HepG2 (cell line): ENCODE data around the gene GCLM. TPM values are rescaled to one million over a fixed set of nuclear protein-coding genes. Genes with fewer than 3 reads are reported as not detected.

Source experiments
- BRF2 ChIP-seq: sonication (generic); formaldehyde crosslinking; IDR thresholded peaks from 2 replicates; pipeline ENCODE4 v1.8.1; 2022; ENCODE audit warnings: mild to moderate bottlenecking, missing genetic modification reagents
- CCAR2 ChIP-seq: fragments of 200-400 bp; formaldehyde crosslinking; optimal IDR thresholded peaks from 2 replicates; pipeline ENCODE3; 2018; ENCODE audit warnings: low read depth, mild to moderate bottlenecking, low read length, moderate library complexity
- CSRNP2 ChIP-seq: sonication (generic); formaldehyde crosslinking; conservative IDR thresholded peaks from 2 replicates; pipeline ENCODE4 v1.8.0; 2022; ENCODE audit warnings: low read depth, missing genetic modification reagents
- KLF6 ChIP-seq: IDR thresholded peaks from 2 replicates; pipeline ENCODE4 v1.8.0; 2016; ENCODE audit warnings: missing biosample characterization, missing genetic modification reagents
- MEIS2 ChIP-seq: sonication (generic); formaldehyde crosslinking; IDR thresholded peaks from 2 replicates; pipeline ENCODE4 v1.9.0; 2021; ENCODE audit warnings: mild to moderate bottlenecking, missing genetic modification reagents
- MIER2 ChIP-seq: IDR thresholded peaks from 2 replicates; pipeline ENCODE4 v1.6.1; 2016; ENCODE audit warnings: missing biosample characterization, missing genetic modification reagents
- NRL ChIP-seq: sonication (generic); formaldehyde crosslinking; IDR thresholded peaks from 2 replicates; pipeline ENCODE4 v1.5.0; 2020; ENCODE audit warnings: missing genetic modification reagents, mild to moderate bottlenecking, moderate library complexity, borderline replicate concordance
- RARA ChIP-seq: IDR thresholded peaks from 2 replicates; pipeline ENCODE4 v1.6.1; 2016; ENCODE audit warnings: missing genetic modification reagents, missing compliant biosample characterization
- RXRA ChIP-seq: sonication (generic); formaldehyde crosslinking; IDR thresholded peaks from 2 replicates; pipeline ENCODE4 v1.5.1; 2020; ENCODE audit warnings: missing genetic modification reagents
- SALL1 ChIP-seq: sonication (generic); formaldehyde crosslinking; IDR thresholded peaks from 2 replicates; pipeline ENCODE4 v1.8.0; 2022; ENCODE audit warnings: mild to moderate bottlenecking, missing genetic modification reagents
- SP2 ChIP-seq: sonication (generic); formaldehyde crosslinking; IDR thresholded peaks from 2 replicates; pipeline ENCODE4 v1.5.1; 2020; ENCODE audit warnings: mild to moderate bottlenecking, missing genetic modification reagents
- TBL1XR1 ChIP-seq: fragments of 150-350 bp; IDR thresholded peaks from 2 replicates; pipeline ENCODE4 v1.6.1; 2014; ENCODE audit warnings: borderline replicate concordance, low read length; ENCODE audit not compliant: partially characterized antibody
- THAP9 ChIP-seq: sonication (generic); formaldehyde crosslinking; IDR thresholded peaks from 2 replicates; pipeline ENCODE4; 2020; ENCODE audit warnings: missing genetic modification reagents, mild to moderate bottlenecking, borderline replicate concordance
- TRAFD1 ChIP-seq: sonication (generic); formaldehyde crosslinking; IDR thresholded peaks from 2 replicates; pipeline ENCODE4 v1.5.1; 2020; ENCODE audit warnings: missing genetic modification reagents, mild to moderate bottlenecking, borderline replicate concordance
- ZNF205 ChIP-seq: IDR thresholded peaks from 2 replicates; pipeline ENCODE4 v1.6.1; 2018; ENCODE audit warnings: missing biosample characterization, missing genetic modification reagents
- ZNF501 ChIP-seq: sonication (generic); formaldehyde crosslinking; IDR thresholded peaks from 2 replicates; pipeline ENCODE4 v1.5.1; 2020; ENCODE audit warnings: mild to moderate bottlenecking, moderate library complexity, missing genetic modification reagents
- ZNF709 ChIP-seq: sonication (generic); formaldehyde crosslinking; IDR thresholded peaks from 2 replicates; pipeline ENCODE4 v1.5.0; 2020; ENCODE audit warnings: mild to moderate bottlenecking, missing genetic modification reagents
- ZNF75D ChIP-seq: sonication (generic); formaldehyde crosslinking; IDR thresholded peaks from 2 replicates; pipeline ENCODE4 v1.8.1; 2023; ENCODE audit warnings: missing genetic modification reagents, mild to moderate bottlenecking, borderline replicate concordance
- ZNF816 ChIP-seq: sonication (generic); formaldehyde crosslinking; IDR thresholded peaks from 2 replicates; pipeline ENCODE4 v1.8.0; 2022; ENCODE audit warnings: missing genetic modification reagents, mild to moderate bottlenecking, borderline replicate concordance
- ZSCAN30 ChIP-seq: sonication (generic); formaldehyde crosslinking; IDR thresholded peaks from 2 replicates; pipeline ENCODE4 v1.5.0; 2020; ENCODE audit warnings: mild to moderate bottlenecking, missing genetic modification reagents
- polyA plus RNA-seq, 8 experiments: library from polyadenylated mRNA; depleted of rRNA in 3 of 8; stranded (reverse) in 7 of 8; unstranded in 1 of 8; fragments of >200 nt; fragmentation: Illumina TruSeq in 4 of 8; extraction: Trizol in 4 of 8; gene quantifications; 2 replicates each; pipeline versions ENCODE4 v1.2.1 to v1.2.3, GENCODE V29; 2011 to 2016; ENCODE audit warnings: low read depth in 4 of 8, missing spikeins in 1 of 8, mixed read lengths in 1 of 8; ENCODE audit not compliant: insufficient read depth in 1 of 8
- total RNA-seq, 5 experiments: library from RNA; depleted of rRNA; stranded (reverse); fragments of >200 nt; fragmentation: Illumina TruSeq; extraction: Trizol; gene quantifications; 2 replicates each; pipeline ENCODE4 v1.2.3, GENCODE V29; 2016; ENCODE audit warnings: low read depth in 1 of 5

GCLM gene
- total and polyA plus RNA-seq, 2 of the 13 experiments (the other 11 are each of a cell fraction or from before 2014, with no cell fraction given) = 8.7 to 29.9 TPM

GRCh38 chr1:93909146-93910050 is at the start of gene GCLM (continued):
- no peak for TF ChIP-seq CSRNP2 (CRISPR knock-in tag)
- TF ChIP-seq SALL1 (CRISPR knock-in tag) = peak; percentile 82
- TF ChIP-seq THAP9 (CRISPR knock-in tag) = no peak
- TF ChIP-seq TRAFD1 = no peak
- TF ChIP-seq SP2 = no peak; the same call in 1 of the 2 replicates
- no peak for TF ChIP-seq ZNF75D
- TF ChIP-seq KLF6 (CRISPR knock-in tag) = peak; percentile 65
- TF ChIP-seq ZNF709 (CRISPR knock-in tag) = 0 out of 2 replicates have a peak, but pooled peaks have one; percentile 3
- peak; percentile 75; the same call in 1 of the 2 replicates for TF ChIP-seq MEIS2 (CRISPR knock-in tag)
- no peak for TF ChIP-seq CCAR2
- 0 out of 2 replicates have a peak, but pooled peaks have one; percentile 45 for TF ChIP-seq RXRA (CRISPR knock-in tag)
- no peak for TF ChIP-seq NRL
- no peak for TF ChIP-seq TBL1XR1
- TF ChIP-seq BRF2 (CRISPR knock-in tag) = 0 out of 2 replicates have a peak, but pooled peaks have one; percentile 31
- TF ChIP-seq RARA (CRISPR knock-in tag) = peak; percentile 31; the same call in 1 of the 2 replicates
- TF ChIP-seq ZNF501 (CRISPR knock-in tag) = peak; percentile 58; the same call in 1 of the 2 replicates
- no peak for TF ChIP-seq ZNF205 (CRISPR knock-in tag)
- no peak for TF ChIP-seq ZSCAN30 (CRISPR knock-in tag)
- TF ChIP-seq MIER2 (CRISPR knock-in tag) = no peak
- TF ChIP-seq ZNF816 (CRISPR knock-in tag) = peak; percentile 51; the same call in 1 of the 2 replicates
